Vagina (tissue), 2 donors: ENCODE data around the gene CD81. TPM values are rescaled to one million over a fixed set of nuclear protein-coding genes. Genes with fewer than 3 reads are reported as not detected.
"Not testable (repeated sequence)": the region's sequence is repeated elsewhere in the genome, so short reads cannot be mapped to it uniquely, and the experiment has no call there.

ENCODE experiments used
- DNase-seq, 2 donors: peaks; one replicate each; pipeline ENCODE4 v3.0.0-alpha.2; 2017; ENCODE audit errors: extremely low spot score in 2 of 2
- H3K27ac ChIP-seq: fragments of 200-600 bp; sonication (generic); one replicate; pipeline ENCODE4 v1.5.1; 2019
- H3K27me3 ChIP-seq: fragments of 200-600 bp; sonication (generic); one replicate; pipeline ENCODE4 v1.5.1; 2019
- H3K36me3 ChIP-seq, 2 donors: fragments of 200-600 bp; sonication (generic); one replicate each; pipeline ENCODE4 v1.5.1; 2017 to 2019
- H3K4me1 ChIP-seq: fragments of 200-600 bp; sonication (generic); one replicate; pipeline ENCODE4 v1.5.1; 2019
- H3K4me3 ChIP-seq, 2 donors: fragments of 200-600 bp; sonication (generic); 1 replicate in 1 of 2; 2 replicates in 1 of 2; pipeline ENCODE4 v1.5.1; 2016 to 2019
- H3K9me3 ChIP-seq: fragments of 200-600 bp; sonication (generic); one replicate; pipeline ENCODE4 v1.5.1; 2019
- CTCF ChIP-seq, 3 experiments: fragments of 450-650 bp in 2 of 3; fragments of 200-600 bp in 1 of 3; sonication (generic) in 1 of 3; IDR thresholded peaks; one replicate each; pipeline ENCODE4 v1.5.1; 2017 to 2019; ENCODE audit warnings: antibody characterized with exemption in 3 of 3, mild to moderate bottlenecking in 2 of 3, moderate library complexity in 2 of 3
- POLR2A ChIP-seq, 2 donors: fragments of 450-650 bp; IDR thresholded peaks; one replicate each; pipeline ENCODE4 v1.6.1; 2017; ENCODE audit warnings: antibody characterized with exemption in 2 of 2, mild to moderate bottlenecking in 2 of 2, moderate library complexity in 2 of 2
- POLR2AphosphoS5 ChIP-seq, 2 donors: sonication (generic); formaldehyde crosslinking; IDR thresholded peaks; one replicate each; pipeline ENCODE4 v1.9.0; 2017; ENCODE audit warnings: antibody characterized with exemption in 2 of 2, mild to moderate bottlenecking in 2 of 2, low read depth in 1 of 2; ENCODE audit not compliant: insufficient read depth in 1 of 2
- intact Hi-C: fragments of 100-400 bp; cut with DNase I; formaldehyde crosslinking; loops from one replicate; pipeline ENCODE4 v1.15.1; 2023
- total RNA-seq: library from RNA; depleted of rRNA; stranded (reverse); fragments of >200 nt; gene quantifications from one replicate; pipeline ENCODE4 v1.2.3, GENCODE V29; 2016

The CD81 gene
- total RNA-seq, 1 donor from 2014 or later, result 526 TPM

GRCh38 chr11:2331404-2331803, 45.7 kb upstream of the CD81 start:
- no peak for TF ChIP-seq POLR2AphosphoS5 (IDR thresholded peaks at IDR 0.05; ENCODE audit: insufficient read depth in 1 of 2, low read depth in 1 of 2)
- TF ChIP-seq POLR2A (IDR thresholded peaks at IDR 0.05), result no peak
- TF ChIP-seq CTCF (IDR thresholded peaks at IDR 0.05), result no peak
- no peak for DNase-seq
- Histone ChIP-seq H3K27me3 (no peaks in the 10 kb centered on the region), H3K27ac (no peak overlapping the region), H3K36me3 (no peaks in the 10 kb centered on the region), H3K4me3 (no peak overlapping the region), H3K9me3 (no peaks in the 10 kb centered on the region), H3K4me1 (peaks cover 9% of the 10 kb centered on the region)
- intact Hi-C loops, result no loop called here

- H3K4me1 ChIP-seq, result not testable (repeated sequence)
Observed at GRCh38 chr11:2332569-2332968, 44.5 kb upstream of the CD81 start.

GRCh38 chr11:2333486-2334205, 43.5 kb upstream of the CD81 start:
- H3K36me3 ChIP-seq, DNase-seq, H3K4me1 ChIP-seq, H3K27ac ChIP-seq, H3K4me3 ChIP-seq, H3K9me3 ChIP-seq, intact Hi-C loops, H3K27me3 ChIP-seq: not testable (repeated sequence)

More at GRCh38 chr11:2332569-2332968, 44.5 kb upstream of the CD81 start:
- H3K27ac ChIP-seq, intact Hi-C loops, H3K36me3 ChIP-seq, H3K4me3 ChIP-seq, DNase-seq, H3K9me3 ChIP-seq, H3K27me3 ChIP-seq: not testable (repeated sequence)

- H3K36me3 ChIP-seq, H3K27me3 ChIP-seq, H3K4me1 ChIP-seq, H3K9me3 ChIP-seq, intact Hi-C loops, H3K4me3 ChIP-seq, H3K27ac ChIP-seq, DNase-seq: not testable (repeated sequence)
Observed at GRCh38 chr11:2335286-2335685, 41.8 kb upstream of the CD81 start.

GRCh38 chr11:2338760-2339159, 38.4 kb upstream of the CD81 start:
- H3K27me3 ChIP-seq, H3K36me3 ChIP-seq, H3K9me3 ChIP-seq, H3K4me1 ChIP-seq, intact Hi-C loops, H3K27ac ChIP-seq, H3K4me3 ChIP-seq, DNase-seq: not testable (repeated sequence)

- H3K9me3 ChIP-seq, result no peaks in the 10 kb centered on the region
- H3K27me3 ChIP-seq, result no peaks in the 10 kb centered on the region
- H3K36me3 ChIP-seq, result no peaks in the 10 kb centered on the region
- no peak for DNase-seq
- intact Hi-C loops, result no loop called here
- H3K4me3 ChIP-seq, result no peak overlapping the region
- no peak overlapping the region for H3K27ac ChIP-seq
- TF ChIP-seq CTCF (IDR thresholded peaks at IDR 0.05) (no peak), POLR2AphosphoS5 (IDR thresholded peaks at IDR 0.05; ENCODE audit: insufficient read depth in 1 of 2, low read depth in 1 of 2) (no peak), POLR2A (IDR thresholded peaks at IDR 0.05) (no peak)
- H3K4me1 ChIP-seq, result no peaks in the 10 kb centered on the region
Observed at GRCh38 chr11:2342557-2342956, 34.6 kb upstream of the CD81 start.

- no peak overlapping the region for H3K4me3 ChIP-seq
- H3K4me1 ChIP-seq, result no peaks in the 10 kb centered on the region
- no peaks in the 10 kb centered on the region for H3K9me3 ChIP-seq
- DNase-seq, result no peak
- no peak overlapping the region for H3K27ac ChIP-seq
- H3K27me3 ChIP-seq, result no peaks in the 10 kb centered on the region
- no peaks in the 10 kb centered on the region for H3K36me3 ChIP-seq
- TF ChIP-seq POLR2AphosphoS5 (IDR thresholded peaks at IDR 0.05; ENCODE audit: insufficient read depth in 1 of 2, low read depth in 1 of 2), result no peak
- no peak for TF ChIP-seq CTCF (IDR thresholded peaks at IDR 0.05)
- TF ChIP-seq POLR2A (IDR thresholded peaks at IDR 0.05), result no peak
- intact Hi-C loops, result no loop called here
Observed at GRCh38 chr11:2342981-2343380, 34.1 kb upstream of the CD81 start.
